OCI-LY7 (cell line): Measurements from ENCODE around the gene TIPIN. TPM values are rescaled to one million over a fixed set of nuclear protein-coding genes. Genes with fewer than 3 reads are reported as not detected.
"Not testable (repeated sequence)": the region's sequence is repeated elsewhere in the genome, so short reads cannot be mapped to it uniquely, and the experiment has no call there.

Source experiments
- BruUV-seq: library from RNA; stranded (reverse); fragments of 400-500 nt; replicated peaks from 2 replicates; lab custom pipeline; 2021; lab: Mats Ljungman, UMichigan
- CTCF ChIA-PET: fragments of 300-600 bp; sonication (Branson Sonifier 250); formaldehyde crosslinking; loops from one replicate; lab custom pipeline; 2022; ENCODE audit warnings: antibody characterized with exemption; ENCODE audit not compliant: unreplicated experiment; lab: Charles Lee
- POLR2A ChIA-PET: fragments of 300-600 bp; sonication (Branson Sonifier 250); formaldehyde crosslinking; loops from one replicate; lab custom pipeline; 2022; ENCODE audit warnings: antibody characterized with exemption; lab: Charles Lee
- DNase-seq: peaks from one replicate; pipeline ENCODE4 v3.0.0-alpha.2; 2015; ENCODE audit warnings: low spot score
- H2AFZ ChIP-seq: fragments of 200-600 bp; sonication (generic), shearing (Covaris generic); 2 replicates; pipeline ENCODE4 v1.6.1; 2014; ENCODE audit warnings: mild to moderate bottlenecking, antibody characterized with exemption, low read length, moderate library complexity
- H3K27ac ChIP-seq: fragments of 200-600 bp; sonication (generic); 2 replicates; pipeline ENCODE4 v1.5.1; 2014; ENCODE audit warnings: mixed run types, low read depth, mild to moderate bottlenecking, moderate library complexity, low read length, inconsistent platforms; ENCODE audit not compliant: poor library complexity, severe bottlenecking
- H3K36me3 ChIP-seq: fragments of 200-600 bp; sonication (generic); 2 replicates; pipeline ENCODE4 v1.6.1; 2014; ENCODE audit warnings: mild to moderate bottlenecking, antibody characterized with exemption, low read length, moderate library complexity, mixed read lengths; ENCODE audit not compliant: insufficient read depth
- H3K4me1 ChIP-seq: fragments of 200-600 bp; sonication (generic); 2 replicates; pipeline ENCODE4 v1.5.1; 2014; ENCODE audit warnings: mild to moderate bottlenecking, low read length; ENCODE audit not compliant: insufficient read depth, poor library complexity, severe bottlenecking
- H3K4me2 ChIP-seq: fragments of 200-600 bp; sonication (generic); 2 replicates; pipeline ENCODE4 v1.6.1; 2014; ENCODE audit warnings: mild to moderate bottlenecking, low read length
- H3K4me3 ChIP-seq: fragments of 200-600 bp; sonication (generic); 2 replicates; pipeline ENCODE4 v1.5.1; 2014; ENCODE audit warnings: mild to moderate bottlenecking, low read depth, low read length; ENCODE audit not compliant: poor library complexity, severe bottlenecking
- H3K79me2 ChIP-seq: fragments of 200-600 bp; sonication (generic); 2 replicates; pipeline ENCODE4 v1.6.1; 2016; ENCODE audit warnings: low read depth, mild to moderate bottlenecking, low read length, moderate library complexity, mixed read lengths; ENCODE audit not compliant: insufficient read depth
- H3K9me2 ChIP-seq: fragments of 200-600 bp; sonication (generic); 2 replicates; pipeline ENCODE4 v1.6.1; 2016; ENCODE audit warnings: mild to moderate bottlenecking, low read length, mixed read lengths; ENCODE audit not compliant: insufficient read depth
- H3K9me3 ChIP-seq: fragments of 200-600 bp; sonication (generic); 2 replicates; pipeline ENCODE4 v1.6.1; 2014; ENCODE audit warnings: mild to moderate bottlenecking, mixed run types, low read length, mixed read lengths
- H4K20me1 ChIP-seq: fragments of 200-600 bp; sonication (generic); 2 replicates; pipeline ENCODE4 v1.6.1; 2014; ENCODE audit warnings: mild to moderate bottlenecking, antibody characterized with exemption, low read length, moderate library complexity, mixed read lengths; ENCODE audit not compliant: insufficient read depth
- CTCF ChIP-seq: fragments of 200-600 bp; sonication (generic); conservative IDR thresholded peaks from 2 replicates; pipeline ENCODE4 v1.5.1; 2014; ENCODE audit warnings: mild to moderate bottlenecking, antibody characterized with exemption, low read length, moderate library complexity, mixed read lengths
- EZH2phosphoT487 ChIP-seq: fragments of 200-600 bp; sonication (generic); IDR thresholded peaks from 2 replicates; pipeline ENCODE4 v1.6.1; 2018; ENCODE audit warnings: low read depth, borderline replicate concordance, mild to moderate bottlenecking, mixed run types, antibody characterized with exemption, low read length, moderate library complexity, mixed read lengths
- intact Hi-C: fragments of 100-400 bp; cut with micrococcal nuclease; formaldehyde crosslinking; loops from one replicate; pipeline ENCODE4 v1.10.0; 2022; ENCODE audit not compliant: unreplicated experiment
- total RNA-seq, 2 experiments: library from RNA; depleted of rRNA in 1 of 2; stranded (reverse); fragments of >200 nt in 1 of 2; shearing (Covaris generic) in 1 of 2; gene quantifications; 2 replicates each; pipeline ENCODE4 v1.2.3, GENCODE V29; 2014 to 2022

The TIPIN gene
- total RNA-seq, 2 experiments from 2014 or later = 26.0 to 38.1 TPM

DNA sequence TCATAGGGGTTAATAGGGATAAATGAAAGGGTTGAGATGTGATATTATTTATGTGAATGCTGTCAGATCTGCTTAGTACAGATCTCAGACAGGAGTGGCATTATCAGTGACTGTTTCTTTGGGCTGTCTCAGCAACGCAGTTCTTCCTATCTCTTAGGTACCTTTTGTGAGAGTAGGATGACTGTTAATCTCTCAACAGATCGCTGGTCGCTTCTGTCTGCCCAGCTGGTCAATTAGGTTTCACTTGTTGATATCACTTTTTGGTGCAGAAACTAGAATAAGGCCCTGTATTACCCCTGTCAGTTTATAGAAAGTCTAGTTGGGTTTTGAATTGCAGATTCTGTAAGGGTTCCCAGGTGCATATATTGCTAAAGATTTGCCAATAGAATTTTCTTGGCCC, 46.7 kb downstream of the TIPIN start:
- Histone ChIP-seq H3K4me3 (no peak overlapping the region), H3K36me3 (peaks cover 85% of the 10 kb centered on the region), H3K4me2 (no peak overlapping the region), H4K20me1 (no peaks in the 10 kb centered on the region), H3K27ac (no peak overlapping the region), H3K4me1 (no peaks in the 10 kb centered on the region), H3K9me3 (no peaks in the 10 kb centered on the region), H2AFZ (no peak overlapping the region), H3K79me2 (no peaks in the 10 kb centered on the region), H3K9me2 (no peaks in the 10 kb centered on the region)
- BruUV-seq = no TSS peak
- ChIA-PET POLR2A (no interaction called here), CTCF (no interaction called here)
- intact Hi-C loops = no loop called here
- TF ChIP-seq EZH2phosphoT487 (no peak), CTCF (no peak)
- no peak for DNase-seq

- no peaks in the 10 kb centered on the region for H4K20me1 ChIP-seq
- H3K4me1 ChIP-seq = no peaks in the 10 kb centered on the region
- no peak overlapping the region for H3K27ac ChIP-seq
- H3K4me3 ChIP-seq = no peak overlapping the region
- ChIA-PET POLR2A (interaction anchor here (1.0 kb wide), 1 partner anchor 9 kb away, joined by 3 read pairs; no protein-coding TSS in a partner anchor), CTCF (no interaction called here)
- peaks cover 73% of the 10 kb centered on the region for H3K36me3 ChIP-seq
- no TSS peak for BruUV-seq
- no peaks in the 10 kb centered on the region for H3K9me2 ChIP-seq
- no peak overlapping the region for H2AFZ ChIP-seq
- no peak overlapping the region for H3K4me2 ChIP-seq
- intact Hi-C loops = no loop called here
- no peaks in the 10 kb centered on the region for H3K9me3 ChIP-seq
- no peak for DNase-seq
- TF ChIP-seq EZH2phosphoT487 (no peak), CTCF (no peak)
- H3K79me2 ChIP-seq = no peaks in the 10 kb centered on the region
These were observed 48.0 kb downstream of the TIPIN start for GRCh38 chr15:66308531-66308930.

DNA sequence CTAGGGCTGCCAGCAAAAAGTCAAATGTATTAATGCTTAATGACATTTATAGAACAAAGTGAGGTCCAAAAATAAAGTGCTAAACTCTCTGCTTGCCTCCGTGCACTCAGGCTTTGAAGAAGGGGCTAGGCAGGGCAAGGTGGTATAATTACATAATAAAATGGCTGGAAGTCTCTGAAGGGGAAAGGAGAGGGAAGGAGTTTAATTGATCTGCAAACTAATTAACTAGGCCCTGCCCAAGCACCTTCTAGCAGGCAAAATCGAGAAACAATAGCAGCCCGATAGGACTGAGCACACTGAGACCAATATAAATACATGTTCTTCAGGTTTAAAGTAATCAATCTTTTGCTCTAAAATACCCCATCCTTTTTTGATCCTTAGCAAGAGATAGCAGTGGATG, 50.1 kb downstream of the TIPIN start:
- BruUV-seq = no TSS peak
- peaks cover 60% of the 10 kb centered on the region for H3K36me3 ChIP-seq
- POLR2A ChIA-PET = interaction anchor here (0.6 kb wide), 1 partner anchor 79 kb away, joined by 3 read pairs; no protein-coding TSS in a partner anchor

GRCh38 chr15:66304425-66304824, 52.1 kb downstream of the TIPIN start:
- H2AFZ ChIP-seq, H3K4me2 ChIP-seq, DNase-seq, CTCF ChIA-PET, H3K4me1 ChIP-seq, H3K9me3 ChIP-seq, H3K79me2 ChIP-seq, H4K20me1 ChIP-seq, POLR2A ChIA-PET, intact Hi-C loops, H3K9me2 ChIP-seq, H3K4me3 ChIP-seq, H3K27ac ChIP-seq, BruUV-seq: not testable (repeated sequence)
- H3K36me3 ChIP-seq = peaks cover 47% of the 10 kb centered on the region

More for the DNA sequence above, 50.1 kb downstream of the TIPIN start:
- H3K4me2 ChIP-seq = no peak overlapping the region
- no peak overlapping the region for H2AFZ ChIP-seq
- no peaks in the 10 kb centered on the region for H4K20me1 ChIP-seq
- CTCF ChIA-PET = no interaction called here
- no peaks in the 10 kb centered on the region for H3K79me2 ChIP-seq
- no peak for DNase-seq
- no peak overlapping the region for H3K27ac ChIP-seq
- H3K9me3 ChIP-seq = no peaks in the 10 kb centered on the region
- no peaks in the 10 kb centered on the region for H3K4me1 ChIP-seq
- TF ChIP-seq EZH2phosphoT487 (no peak), CTCF (no peak)
- no peaks in the 10 kb centered on the region for H3K9me2 ChIP-seq
- intact Hi-C loops = no loop called here
- no peak overlapping the region for H3K4me3 ChIP-seq
